ENCODE data around the gene SLC39A3.

SLC39A3 gene

GRCh38 chr19:2767688-2768087 is 27.9 kb upstream of the SLC39A3 start:
- no peak overlapping the region for H3K4me3 ChIP-seq (ENCODE audit: low read depth, low read length)
- no peak for TF ChIP-seq CTCF (IDR thresholded peaks at IDR 0.05; ENCODE audit: control insufficient read depth, extremely low read depth, insufficient read depth)
- DNase-seq (ENCODE audit: low read depth), result no peak

GRCh38 chr19:2766594-2767372 is 27.0 kb upstream of the SLC39A3 start:
- no peak for TF ChIP-seq CTCF (IDR thresholded peaks at IDR 0.05; ENCODE audit: control insufficient read depth, extremely low read depth, insufficient read depth)
- H3K4me3 ChIP-seq (ENCODE audit: low read depth, low read length), result no peak overlapping the region
- DNase-seq (ENCODE audit: low read depth), result no peak

- no peak for TF ChIP-seq CTCF (IDR thresholded peaks at IDR 0.05; ENCODE audit: control insufficient read depth, extremely low read depth, insufficient read depth)
- H3K4me3 ChIP-seq (ENCODE audit: low read depth, low read length), result no peak overlapping the region
- no peak for DNase-seq (ENCODE audit: low read depth)
Measured at GRCh38 chr19:2765376-2765775, 25.6 kb upstream of the SLC39A3 start.

GRCh38 chr19:2764945-2765344 is 25.1 kb upstream of the SLC39A3 start:
- no peak for DNase-seq (ENCODE audit: low read depth)
- TF ChIP-seq CTCF (IDR thresholded peaks at IDR 0.05; ENCODE audit: control insufficient read depth, extremely low read depth, insufficient read depth), result no peak
- H3K4me3 ChIP-seq (ENCODE audit: low read depth, low read length), result no peak overlapping the region

- H3K4me3 ChIP-seq (ENCODE audit: low read depth, low read length), result no peak overlapping the region
- TF ChIP-seq CTCF (IDR thresholded peaks at IDR 0.05; ENCODE audit: control insufficient read depth, extremely low read depth, insufficient read depth), result no peak
- DNase-seq (ENCODE audit: low read depth), result no peak
Measured at GRCh38 chr19:2763687-2764086, 23.9 kb upstream of the SLC39A3 start.

DNA sequence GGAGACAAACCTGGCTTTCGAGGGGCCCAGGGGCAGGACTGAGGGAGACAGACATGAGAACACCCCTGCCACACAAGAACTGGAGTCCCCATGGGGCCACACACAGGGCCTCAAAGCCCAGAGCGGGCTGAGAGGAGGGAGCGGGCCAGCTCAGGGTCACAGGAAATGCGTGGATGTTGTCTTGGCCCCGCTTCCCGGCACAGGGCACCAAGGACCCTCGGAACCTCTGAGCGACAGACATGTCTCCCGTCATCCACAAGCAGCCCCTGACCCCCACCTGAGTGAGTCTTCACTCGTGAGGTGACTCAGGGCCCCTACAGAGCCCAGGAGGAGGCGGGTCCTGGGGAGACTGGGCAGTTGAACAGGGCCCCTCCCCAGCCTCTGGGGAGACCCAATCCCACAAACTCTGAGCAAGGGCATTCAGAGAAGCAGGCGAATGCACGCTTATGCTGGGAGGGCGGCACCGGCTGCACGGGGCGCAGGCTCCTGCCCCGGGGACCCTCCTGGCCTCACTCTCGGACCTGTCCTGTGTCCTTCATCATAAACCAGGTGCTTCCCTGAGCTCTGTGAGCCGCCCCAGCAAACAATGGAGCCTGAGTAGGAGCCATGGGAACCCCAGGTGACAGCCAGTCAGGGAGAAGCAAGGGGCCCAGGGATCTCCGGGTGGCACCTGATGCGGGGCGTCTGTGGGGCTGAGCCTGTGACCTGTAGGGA is 23.1 kb upstream of the SLC39A3 start:
- no peak for TF ChIP-seq CTCF (IDR thresholded peaks at IDR 0.05; ENCODE audit: control insufficient read depth, extremely low read depth, insufficient read depth)
- no peak overlapping the region for H3K4me3 ChIP-seq (ENCODE audit: low read depth, low read length)
- no peak for DNase-seq (ENCODE audit: low read depth)

All from LNCaP clone FGC (cell line).